Activated gamma-delta T cell treated with Interleukin-2 at 50 U/mL for 16 hours (primary cell): Measurements from ENCODE around the gene OBP2B.
A peak's percentile ranks its signal among the peaks of the same experiment; 100 is the strongest.
"Not testable (repeated sequence)": the region's sequence is repeated elsewhere in the genome, so short reads cannot be mapped to it uniquely, and the experiment has no call there.

ENCODE experiments used
- DNase-seq: peaks from one replicate; pipeline ENCODE4 v3.0.0-alpha.2; 2020

The OBP2B gene, protein sequence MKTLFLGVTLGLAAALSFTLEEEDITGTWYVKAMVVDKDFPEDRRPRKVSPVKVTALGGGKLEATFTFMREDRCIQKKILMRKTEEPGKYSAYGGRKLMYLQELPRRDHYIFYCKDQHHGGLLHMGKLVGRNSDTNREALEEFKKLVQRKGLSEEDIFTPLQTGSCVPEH

DNA sequence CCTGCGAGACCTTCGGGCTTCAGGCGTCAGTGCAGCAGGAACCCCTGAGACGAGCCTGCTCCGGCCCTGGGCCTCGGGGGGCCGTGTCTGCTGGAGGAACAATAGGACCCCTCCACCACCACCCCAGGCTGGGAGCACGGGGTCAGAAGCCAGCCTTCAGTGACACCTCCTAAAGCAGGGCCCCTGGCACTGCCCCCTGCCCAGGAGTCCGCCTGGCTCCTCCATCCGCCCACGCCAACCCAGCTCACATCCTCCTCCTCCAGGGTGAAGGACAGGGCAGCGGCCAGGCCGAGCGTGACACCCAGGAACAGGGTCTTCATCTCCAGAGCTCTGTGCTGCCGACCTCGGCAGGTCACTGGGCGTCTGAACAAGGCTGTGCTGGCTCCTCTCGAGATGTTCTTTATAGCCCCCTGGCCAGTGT is at the start of gene OBP2B:
Gene OBP2B, minus strand, starts transcription at position 371 of the 421 bp plus-strand sequence. Its CDS starts 51 bp downstream, at position 320.
- DNase-seq: not testable (repeated sequence)

DNA sequence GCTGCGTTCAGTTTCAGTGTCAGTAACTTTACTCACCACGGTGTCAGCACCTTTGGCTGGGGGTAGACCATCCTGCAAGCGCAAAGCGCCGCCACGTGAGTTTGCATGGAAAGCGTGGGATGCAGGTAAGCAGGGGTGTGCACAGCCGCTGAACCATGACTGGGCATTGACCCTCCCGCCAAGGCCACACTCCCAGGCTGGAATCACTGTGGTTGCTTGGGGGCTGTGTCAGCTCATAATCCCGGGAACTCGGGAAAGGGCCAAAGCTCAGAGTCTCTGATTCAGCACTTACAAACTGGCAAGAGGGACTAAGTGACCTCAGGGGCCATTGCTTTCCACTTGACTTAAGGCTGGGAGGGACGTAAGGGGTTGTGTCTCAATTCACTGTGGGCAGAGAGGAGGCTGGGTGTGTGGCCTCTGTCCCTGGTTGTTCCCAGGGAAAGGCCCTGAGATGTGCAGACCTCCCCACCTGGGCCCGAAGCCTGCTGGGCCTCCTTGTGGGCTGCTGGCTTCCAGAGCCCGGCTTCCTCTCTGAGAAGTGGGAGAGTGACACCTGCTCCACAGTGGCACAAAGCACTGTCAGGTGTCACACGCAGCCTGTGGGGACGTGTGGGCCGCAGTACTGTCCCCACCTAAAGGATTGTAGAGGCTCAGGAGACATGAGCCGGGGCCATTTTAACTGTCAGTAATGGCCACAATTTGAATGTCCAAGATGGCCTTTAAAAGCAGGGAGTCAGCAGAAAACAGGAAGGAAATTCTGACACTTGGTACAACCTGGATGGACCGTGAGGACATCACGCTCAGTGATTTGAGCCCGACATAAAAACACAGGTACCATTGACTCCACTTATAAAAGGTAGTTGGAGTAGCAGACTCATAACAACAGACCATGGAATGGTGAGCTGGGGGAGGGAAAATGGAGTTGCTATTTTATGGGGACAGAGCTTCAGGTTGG is 49.3 kb upstream of the OBP2B start:
- no peak for DNase-seq

DNA sequence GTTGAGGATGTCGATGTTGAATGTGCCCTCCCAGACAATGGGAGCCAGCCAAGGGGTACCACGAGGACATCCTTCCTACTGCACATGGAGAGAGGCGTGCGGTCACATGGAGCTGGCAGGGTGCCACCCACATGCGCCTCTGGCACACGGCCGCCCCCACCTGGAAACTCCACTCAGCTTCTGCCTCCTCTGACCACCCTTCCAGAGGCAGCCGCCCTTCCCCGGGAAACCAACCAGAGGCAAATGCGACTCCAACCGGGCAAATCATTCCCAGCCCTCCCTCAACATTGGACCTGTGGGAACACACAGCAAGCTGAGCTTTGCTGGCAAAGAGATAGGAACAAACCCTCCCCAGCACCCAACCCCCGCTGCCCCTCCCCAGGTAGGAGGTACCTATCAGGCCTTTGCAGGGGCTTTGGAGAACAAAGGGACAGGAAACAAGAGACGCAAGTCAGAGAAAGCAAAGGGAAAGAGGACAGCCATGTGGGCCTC is 48.5 kb upstream of the OBP2B start:
- DNase-seq: no peak

DNA sequence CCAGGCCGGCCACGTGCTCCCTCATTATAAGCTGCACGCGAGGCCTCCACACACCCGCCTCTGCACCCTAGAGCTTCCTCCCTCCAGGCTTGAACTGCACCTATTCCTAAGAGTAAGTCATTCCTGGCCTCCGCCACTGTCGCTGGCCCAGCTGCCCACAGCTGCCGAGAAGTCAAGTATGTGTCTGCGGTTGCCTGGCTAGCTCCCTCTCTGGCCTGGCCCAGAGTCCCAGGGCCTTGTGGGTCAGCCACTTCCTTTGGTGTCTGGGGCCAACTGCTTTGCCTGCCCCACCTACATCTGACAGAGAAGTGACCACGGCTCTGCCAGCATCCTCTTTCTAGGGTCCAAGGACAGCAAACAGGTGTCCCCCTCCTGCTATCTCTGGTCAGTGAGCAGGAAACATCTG is 47.6 kb upstream of the OBP2B start:
- no peak for DNase-seq

DNA sequence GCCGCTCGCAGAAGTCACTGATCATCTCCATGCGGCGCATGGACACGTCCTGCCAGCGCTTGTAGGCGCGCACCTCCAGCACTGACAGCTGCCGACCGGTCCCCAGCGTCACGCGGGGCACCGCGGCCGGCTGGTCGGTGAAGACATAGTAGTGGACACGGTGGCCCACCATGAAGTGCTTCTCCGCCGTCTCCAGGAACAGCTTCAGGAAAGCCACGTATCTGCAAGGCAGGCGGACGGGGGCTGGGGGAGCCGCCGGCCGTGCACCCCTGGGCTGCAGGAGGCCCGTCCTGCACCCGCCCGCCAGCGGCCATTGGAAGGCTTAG is 47.0 kb upstream of the OBP2B start:
- DNase-seq: no peak

DNA sequence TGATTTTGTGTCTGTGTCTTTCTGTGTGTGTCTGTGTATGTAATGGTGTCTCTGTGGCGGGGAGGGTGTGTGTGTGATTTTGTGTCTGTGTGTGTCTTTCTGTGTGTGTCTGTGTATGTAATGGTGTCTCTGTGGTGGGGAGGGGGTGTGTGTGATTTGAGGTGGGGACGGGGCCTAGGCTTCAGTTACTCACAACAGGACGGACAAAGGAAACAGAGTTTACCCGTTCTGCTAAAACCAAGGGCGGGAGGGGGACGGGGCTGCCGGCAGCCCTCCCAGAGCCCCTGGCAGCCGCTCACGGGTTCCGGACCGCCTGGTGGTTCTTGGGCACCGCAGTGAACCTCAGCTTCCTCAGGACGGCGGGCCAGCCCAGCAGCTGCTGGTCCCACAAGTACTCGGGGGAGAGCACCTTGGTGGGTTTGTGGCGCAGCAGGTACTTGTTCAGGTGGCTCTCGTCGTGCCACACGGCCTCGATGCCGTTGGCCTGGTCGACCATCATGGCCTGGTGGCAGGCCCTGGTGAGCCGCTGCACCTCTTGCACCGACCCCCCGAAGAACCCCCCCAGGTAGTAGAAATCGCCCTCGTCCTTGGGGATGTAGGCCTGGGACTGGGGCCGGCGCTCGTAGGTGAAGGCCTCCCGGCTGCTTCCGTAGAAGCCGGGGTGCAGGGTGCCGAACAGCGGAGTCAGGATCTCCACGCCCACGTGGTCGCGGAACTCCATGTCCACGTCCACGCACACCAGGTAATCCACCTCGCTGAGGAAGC is 46.5 kb upstream of the OBP2B start:
- no peak for DNase-seq

DNA sequence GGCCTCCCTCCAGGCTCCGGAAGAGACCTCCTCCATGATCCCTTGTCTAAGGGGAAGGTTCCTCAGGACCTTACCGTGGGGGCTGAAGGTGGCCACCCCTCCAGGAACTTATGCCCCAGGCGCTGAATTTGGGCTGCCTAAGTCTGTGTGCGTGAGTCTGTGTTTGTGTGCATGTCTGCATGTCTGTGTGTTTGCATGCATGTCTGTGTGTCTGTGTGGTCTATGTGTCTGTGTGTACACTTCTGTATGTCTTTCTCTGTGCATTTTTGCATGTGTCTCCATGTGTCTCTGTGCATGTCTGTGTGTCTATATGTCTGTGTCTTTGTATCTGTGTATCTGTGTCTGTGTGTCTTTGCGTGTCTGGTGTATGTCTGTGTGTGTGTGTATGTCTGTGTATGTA is 45.4 kb upstream of the OBP2B start:
- no peak for DNase-seq

DNA sequence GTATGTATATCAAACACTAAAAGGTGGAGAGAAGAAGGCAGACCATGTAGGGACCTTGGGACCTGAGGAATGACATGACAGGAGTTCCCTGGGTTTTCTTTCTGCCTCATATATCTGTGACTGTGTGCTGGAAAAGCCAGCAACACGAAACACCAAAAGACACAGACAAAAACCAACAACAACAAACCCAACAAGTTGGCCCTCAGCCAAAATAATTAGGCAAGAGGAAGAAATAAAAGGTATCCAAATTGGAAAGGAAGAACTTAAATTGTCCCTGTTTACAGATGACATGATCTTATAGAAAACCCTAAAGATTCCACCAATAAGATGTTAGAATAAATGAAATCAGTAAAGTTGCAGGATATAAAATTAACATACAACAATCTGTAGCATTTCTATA is 44.2 kb upstream of the OBP2B start:
- no peak for DNase-seq

DNA sequence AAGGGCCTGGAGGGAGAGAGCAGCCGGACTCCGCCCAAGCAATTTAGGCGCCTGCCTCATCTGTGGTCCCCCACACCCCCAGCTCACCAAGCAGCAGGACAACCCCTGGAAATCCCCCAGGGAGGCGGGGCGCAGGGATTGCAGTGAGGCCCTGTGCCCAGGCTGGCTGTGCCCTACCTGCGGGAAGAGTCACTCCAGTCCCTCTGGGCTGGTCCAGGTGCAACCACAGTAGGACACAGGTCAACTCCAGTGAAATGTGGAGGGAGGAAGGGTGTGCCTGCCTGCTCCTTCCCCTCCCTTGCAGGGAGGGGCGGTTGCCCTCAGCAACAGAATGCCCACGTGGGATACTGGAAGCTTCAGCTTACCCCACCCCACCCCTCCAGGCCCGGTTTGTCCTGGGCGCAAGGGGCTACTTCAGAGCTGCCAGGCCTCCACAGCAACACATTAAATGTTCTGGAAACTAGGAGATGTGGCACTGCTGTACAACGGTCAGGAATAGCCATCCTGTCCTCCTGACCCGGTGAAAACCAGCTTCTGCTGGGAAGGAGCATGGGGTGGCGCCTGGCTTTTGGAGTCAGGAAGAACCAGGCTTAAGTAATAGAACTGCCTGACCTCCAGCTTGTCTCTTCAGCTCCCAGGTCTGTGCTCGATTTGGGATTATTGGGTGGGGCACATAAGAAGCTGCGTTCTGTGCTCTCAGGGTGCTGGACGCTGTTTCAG is 43.4 kb upstream of the OBP2B start:
- DNase-seq: no peak

DNA sequence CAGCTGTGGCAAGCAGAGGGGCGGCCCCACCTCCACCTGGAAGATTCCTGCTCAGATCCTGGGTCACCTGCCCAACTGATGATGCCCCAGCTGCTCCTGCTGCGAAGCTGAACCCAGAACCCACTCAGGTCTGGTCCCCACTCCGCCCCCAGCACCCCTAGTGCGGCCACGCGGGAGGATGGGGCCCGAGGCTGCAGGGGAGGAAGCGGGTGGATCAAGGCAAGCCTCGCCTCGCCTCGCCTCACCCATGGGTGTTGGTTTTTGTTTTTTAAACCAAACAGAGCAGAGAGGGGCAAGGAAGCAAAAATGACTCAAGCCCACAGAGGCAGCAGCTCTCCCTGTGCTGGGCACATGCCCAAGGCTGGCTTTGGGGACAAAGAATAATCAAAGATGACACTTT is 42.7 kb upstream of the OBP2B start:
- no peak for DNase-seq

DNA sequence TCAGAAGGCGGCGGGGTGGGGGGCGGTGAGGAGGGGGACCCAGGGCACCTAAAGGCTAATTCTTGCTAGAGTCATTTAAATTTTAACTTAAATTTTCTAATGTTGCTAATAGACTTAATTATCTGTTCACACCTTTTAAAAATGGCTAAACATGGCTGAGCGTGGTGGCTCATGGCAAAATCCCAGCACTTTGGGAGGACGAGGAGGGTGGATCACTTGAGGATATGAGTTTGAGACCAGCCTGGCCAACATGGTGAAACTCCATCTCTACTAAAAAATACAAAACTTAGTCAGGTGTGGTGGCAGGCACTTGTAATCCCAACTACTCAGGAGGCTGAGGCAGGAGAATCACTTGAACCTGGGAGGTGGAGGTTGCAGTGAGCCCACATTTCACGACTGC is 42.2 kb upstream of the OBP2B start:
- DNase-seq: not testable (repeated sequence)

DNA sequence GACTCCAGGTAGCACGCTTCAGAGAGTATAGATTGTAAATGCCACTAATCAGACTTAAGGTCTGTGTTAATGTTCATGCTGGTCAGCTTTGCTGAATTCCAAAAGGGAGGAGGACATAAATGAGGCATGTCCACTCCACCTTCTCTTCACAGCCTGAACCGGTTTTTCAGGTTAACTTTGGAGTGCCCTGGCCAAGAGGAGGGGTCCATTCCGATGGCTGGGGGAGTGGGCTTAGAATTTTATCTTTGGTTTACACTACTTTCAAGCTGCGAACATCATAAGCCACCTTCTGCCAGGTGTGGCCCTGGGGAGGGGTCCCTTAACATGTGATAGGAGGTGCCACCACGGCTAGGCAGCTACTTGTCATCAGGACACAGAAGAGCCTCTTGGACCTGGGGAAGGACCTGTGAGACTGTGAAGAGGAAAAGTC is 41.7 kb upstream of the OBP2B start:
- no peak for DNase-seq

DNA sequence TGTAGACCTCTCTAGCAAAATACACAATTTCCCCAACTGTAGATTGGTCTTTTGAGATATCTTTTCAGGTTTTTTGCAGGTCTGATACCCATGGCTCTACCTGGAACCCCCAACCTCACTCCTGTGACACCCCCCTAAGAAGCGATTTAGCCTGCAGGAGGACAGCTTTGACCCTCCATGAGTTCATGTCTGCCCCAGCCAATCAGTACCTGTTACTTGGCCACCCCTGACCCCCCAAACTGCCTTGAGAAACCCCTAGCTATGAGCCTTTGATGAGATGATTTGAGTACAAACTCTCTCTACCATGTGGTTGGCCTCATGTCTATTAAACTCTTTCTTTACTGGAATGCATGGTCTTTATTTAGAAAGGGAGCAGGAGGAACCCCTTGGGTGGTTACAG is 40.3 kb upstream of the OBP2B start:
- no peak for DNase-seq

DNA sequence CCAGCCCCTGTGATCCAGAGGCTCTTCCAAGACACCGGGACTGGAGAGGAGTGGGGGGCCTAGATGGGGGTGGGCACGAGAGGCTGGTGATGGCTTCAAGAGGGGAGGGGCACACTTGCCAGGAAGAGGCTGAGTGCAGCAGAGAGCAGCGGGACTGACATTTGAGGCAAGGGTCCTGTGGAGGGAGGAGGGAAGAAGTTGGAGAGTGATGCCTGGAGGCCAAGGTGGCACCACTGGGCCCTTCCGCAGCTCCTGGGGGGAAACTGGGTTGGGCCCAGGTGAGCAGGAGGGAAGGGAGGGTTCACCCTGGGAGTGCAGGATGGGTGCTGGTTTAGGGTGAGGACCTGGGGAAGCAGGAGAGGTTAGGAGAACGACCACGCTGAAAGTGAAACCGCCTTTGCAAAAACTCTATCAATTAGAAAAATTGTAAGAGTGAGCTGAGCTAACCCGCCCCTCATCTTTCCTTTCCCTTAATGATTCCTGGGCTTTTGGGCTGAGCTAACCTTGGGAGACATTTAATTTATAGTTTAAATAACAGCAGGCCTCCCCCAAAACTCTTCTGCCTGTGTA is 39.8 kb upstream of the OBP2B start:
- no peak for DNase-seq

DNA sequence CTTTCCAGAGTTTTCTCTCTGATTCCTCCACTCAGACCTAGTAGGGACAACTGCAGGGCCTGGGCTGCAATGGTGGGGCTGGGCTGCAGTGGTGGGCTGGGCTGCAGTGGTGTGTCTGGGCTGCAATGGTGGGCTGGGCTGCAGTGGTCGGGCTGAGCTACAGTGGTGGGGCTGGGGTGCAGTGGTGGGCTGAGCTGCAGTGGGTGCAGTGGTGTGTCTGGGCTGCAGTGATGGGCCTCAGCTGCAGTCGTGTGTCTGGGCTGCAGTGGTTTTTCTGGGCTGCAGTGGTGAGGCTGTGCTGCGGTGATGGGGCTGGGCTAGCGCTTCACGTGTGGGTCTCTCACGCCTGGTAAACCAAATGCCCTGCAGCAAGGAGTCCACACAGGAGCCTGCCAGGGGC is 38.6 kb upstream of the OBP2B start:
- DNase-seq: no peak

DNA sequence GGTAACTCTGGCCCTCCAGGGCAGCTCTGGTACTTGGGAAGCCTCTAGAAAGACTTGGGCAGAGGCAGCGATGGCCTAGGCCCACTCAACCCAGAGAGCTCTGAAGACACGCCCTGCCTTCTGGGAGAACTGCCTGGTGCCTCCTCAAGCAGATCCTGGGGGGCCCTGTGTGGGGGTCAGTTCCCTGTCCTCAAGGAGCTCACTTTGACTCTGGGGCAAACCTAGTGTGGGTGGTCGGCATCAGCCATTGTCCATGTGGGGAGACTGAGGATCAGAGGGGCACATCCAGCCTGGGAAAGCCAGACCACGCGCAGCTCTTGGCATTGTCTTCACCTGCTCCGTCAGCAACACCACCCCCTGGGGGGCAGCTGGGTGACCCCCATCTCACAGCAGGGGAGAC is 37.9 kb upstream of the OBP2B start:
- no peak for DNase-seq

DNA sequence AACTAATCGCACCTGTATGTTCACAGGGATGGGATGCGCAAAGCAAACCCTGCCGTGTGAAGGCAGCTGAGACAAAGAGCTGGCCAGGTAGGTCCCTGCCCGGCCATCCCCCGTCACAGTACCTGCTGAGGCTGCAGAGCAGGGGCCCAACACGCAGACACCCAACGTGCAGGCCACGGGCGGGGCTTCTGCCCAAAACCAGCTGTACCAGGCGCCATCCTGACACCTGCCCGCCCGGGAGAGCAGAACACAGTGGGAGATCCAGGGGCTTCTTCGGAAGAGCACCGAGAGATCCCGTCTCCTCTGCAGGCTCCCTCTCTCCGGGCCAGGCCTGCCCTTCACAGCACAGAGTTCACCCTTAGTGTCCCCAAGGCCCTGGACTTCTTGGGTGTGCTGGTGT is 37.5 kb upstream of the OBP2B start:
- DNase-seq: no peak

DNA sequence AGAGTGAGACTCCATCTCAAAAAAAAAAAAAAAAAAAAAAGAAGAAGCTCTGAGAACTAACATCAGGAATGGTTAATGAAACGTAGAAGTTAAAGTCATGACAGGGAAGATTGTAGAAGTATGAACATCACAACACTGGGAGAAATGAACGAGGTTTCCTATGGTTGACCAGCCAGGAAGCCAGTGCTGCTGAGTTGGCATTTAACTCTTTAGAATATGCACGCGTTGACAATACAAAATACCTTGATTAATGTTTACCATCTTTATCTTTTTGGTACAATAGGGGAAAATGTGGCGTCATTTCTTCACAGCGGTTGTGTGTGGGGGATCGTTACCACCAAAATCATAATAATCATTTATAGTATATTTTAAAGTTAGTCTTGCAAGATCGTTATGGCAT is 33.9 kb upstream of the OBP2B start:
- DNase-seq: no peak

DNA sequence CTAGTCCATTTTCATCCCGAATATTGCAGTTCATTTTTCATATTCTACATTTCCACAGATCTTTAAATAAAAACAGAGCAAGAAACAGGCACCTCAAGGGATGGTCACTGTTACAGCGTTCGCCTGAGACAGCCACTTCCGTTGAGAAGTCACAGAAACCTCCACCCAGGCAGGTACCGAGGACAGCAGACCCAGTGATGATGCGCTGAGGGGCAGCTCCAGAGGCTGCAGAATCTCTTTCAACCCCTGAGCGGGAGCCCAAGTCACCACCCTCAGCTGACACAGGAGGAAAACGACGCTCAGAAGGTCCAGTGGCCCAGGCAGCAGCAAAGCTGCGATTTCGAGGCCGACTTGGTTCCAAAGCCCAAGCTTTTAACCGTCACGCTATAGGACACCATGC is 33.2 kb upstream of the OBP2B start:
- DNase-seq: no peak

DNA sequence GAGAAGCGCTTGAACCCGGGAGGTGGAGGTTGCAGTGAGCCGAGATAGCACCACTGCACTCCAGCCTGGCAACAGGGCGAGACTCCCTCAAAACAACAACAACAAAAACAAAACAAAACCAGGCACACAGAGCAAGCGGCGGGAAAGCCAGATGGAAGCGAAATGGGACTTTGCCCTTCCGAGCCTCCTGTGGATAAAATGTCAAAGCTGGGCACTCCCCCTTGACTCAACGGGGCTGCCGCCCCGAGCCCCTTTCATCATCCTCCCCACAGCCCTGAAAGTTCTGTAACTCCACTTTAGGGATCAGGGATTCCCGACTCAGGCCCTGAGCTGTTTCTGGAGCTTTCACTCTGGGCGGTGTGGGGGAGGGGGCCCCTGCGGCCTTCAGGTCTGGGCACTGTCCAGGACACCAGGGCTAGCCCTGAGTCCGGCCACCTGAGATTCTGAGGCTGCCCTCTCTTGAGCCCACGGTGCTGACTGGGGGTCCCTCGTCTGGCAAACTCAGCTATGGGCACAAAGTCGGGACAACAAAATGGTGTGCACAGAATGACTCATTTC is 30.6 kb upstream of the OBP2B start:
- no peak for DNase-seq

DNA sequence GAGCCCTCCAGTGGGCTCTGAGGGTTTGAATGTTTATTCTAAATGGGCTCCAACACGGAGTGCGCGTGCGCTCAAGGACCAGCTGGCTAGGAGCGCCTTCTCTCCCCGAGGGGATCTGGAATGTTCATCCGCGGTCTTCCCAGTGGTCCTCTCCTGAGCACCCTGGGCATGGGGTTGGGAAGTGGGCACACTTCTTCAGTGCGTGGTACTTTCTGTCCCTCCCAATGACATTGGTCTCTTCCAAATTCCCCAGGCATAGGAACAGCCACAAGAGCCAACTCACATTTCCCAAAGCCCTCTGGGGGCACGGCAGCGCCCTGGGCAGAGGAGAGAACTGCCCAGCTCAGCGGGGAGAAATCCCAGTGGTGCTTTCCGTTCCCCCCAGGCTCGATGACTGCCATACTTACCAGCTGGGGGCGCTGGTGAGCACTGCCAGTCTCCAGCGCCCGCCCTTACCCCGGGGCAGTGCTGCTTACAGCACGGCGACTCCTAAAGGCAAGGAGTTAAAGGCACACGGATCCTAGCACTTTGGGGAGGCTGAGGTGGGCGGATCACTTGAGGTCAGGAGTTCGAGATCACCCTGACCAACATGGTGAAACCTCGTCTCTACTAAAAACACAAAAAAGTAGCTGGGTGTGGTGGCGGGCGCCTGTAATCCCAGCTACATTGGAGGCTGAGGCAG is 29.9 kb upstream of the OBP2B start:
- DNase-seq: peak; percentile 50
